ENCODE results near the gene ABHD12.

- no peak for TF ChIP-seq SPI1 (IDR thresholded peaks at IDR 0.05; ENCODE audit: low read depth, low read length)
- TF ChIP-seq POLR2A (IDR thresholded peaks at IDR 0.05; ENCODE audit: low read depth, low read length): no peak
Observed at GRCh38 chr20:25251019-25251418, 139.6 kb downstream of the ABHD12 start.

All from GM12891 (cell line).